ENCODE results near the gene MYLK3. TPM values are rescaled to one million over a fixed set of nuclear protein-coding genes. Genes with fewer than 3 reads are reported as not detected.
"Not testable (repeated sequence)": the region's sequence is repeated elsewhere in the genome, so short reads cannot be mapped to it uniquely, and the experiment has no call there.

MYLK3 gene
- total RNA-seq, 2 experiments from 2014 or later, result 0.38 TPM; not detected in 1

DNA sequence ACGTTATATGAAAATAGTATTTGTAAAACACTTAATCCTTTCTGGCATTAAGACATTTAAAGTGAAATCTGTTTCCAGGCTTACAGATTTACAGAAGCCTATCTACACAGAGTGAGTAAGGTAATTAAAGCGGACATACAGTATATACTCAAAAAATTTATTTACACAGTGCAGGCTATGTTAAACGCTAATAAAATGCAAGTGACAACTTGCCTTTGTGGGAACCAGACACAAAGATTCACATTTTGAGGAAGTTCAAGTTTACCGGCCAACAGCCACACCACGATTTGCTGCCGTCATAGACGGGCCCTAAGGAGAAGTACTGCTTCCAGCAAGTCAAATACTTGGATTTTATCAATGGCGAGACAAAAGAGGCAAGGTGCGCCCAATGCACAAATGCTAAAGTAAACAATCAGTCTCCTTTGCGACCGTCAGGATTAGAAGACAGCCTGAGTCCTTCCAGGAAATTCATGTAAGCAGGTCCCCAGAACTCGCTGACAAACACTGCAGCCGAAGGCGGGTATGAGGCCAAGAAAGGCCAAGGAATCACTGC is 60.0 kb downstream of the MYLK3 start:
- no peaks in the 10 kb centered on the region for H3K27me3 Mint-ChIP-seq
- no peaks in the 10 kb centered on the region for H3K27me3 ChIP-seq (ENCODE audit: control insufficient read depth in 1 of 2, insufficient read depth in 2 of 2, low read length in 2 of 2)
- no peaks in the 10 kb centered on the region for H3K9me3 ChIP-seq (ENCODE audit: control insufficient read depth in 1 of 2, insufficient read depth in 1 of 2, low read length in 2 of 2)
- no peaks in the 10 kb centered on the region for H3K9me3 Mint-ChIP-seq
- no peak for ATAC-seq (ENCODE audit: poor library complexity)
- intact Hi-C loops (cut with DNase I, micrococcal nuclease), result loop anchor here (2.0 to 10.0 kb wide), 7 partner anchors 143 to 1559 kb away; partner anchors contain the start of genes DNAJA2 (in 2 of the 2), ABCC11 (in 1 of the 2), C16orf87 (in 1 of the 2) and ITFG1 (in 1 of the 2)
- TF ChIP-seq, protein P1, sequence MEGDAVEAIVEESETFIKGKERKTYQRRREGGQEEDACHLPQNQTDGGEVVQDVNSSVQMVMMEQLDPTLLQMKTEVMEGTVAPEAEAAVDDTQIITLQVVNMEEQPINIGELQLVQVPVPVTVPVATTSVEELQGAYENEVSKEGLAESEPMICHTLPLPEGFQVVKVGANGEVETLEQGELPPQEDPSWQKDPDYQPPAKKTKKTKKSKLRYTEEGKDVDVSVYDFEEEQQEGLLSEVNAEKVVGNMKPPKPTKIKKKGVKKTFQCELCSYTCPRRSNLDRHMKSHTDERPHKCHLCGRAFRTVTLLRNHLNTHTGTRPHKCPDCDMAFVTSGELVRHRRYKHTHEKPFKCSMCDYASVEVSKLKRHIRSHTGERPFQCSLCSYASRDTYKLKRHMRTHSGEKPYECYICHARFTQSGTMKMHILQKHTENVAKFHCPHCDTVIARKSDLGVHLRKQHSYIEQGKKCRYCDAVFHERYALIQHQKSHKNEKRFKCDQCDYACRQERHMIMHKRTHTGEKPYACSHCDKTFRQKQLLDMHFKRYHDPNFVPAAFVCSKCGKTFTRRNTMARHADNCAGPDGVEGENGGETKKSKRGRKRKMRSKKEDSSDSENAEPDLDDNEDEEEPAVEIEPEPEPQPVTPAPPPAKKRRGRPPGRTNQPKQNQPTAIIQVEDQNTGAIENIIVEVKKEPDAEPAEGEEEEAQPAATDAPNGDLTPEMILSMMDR (IDR thresholded peaks at IDR 0.05), result peak; percentile 21
- H3K36me3 ChIP-seq (ENCODE audit: insufficient read depth, low read length), result no peaks in the 10 kb centered on the region
- H3K4me1 ChIP-seq (ENCODE audit: insufficient read depth, low read length), result peaks cover 23% of the 10 kb centered on the region
- ChIA-PET POLR2A (no interaction called here), CTCF (interaction anchor here (2.1 kb wide), 1 partner anchor 14 kb away, joined by 6 read pairs; no protein-coding TSS in a partner anchor)
- H3K4me1 Mint-ChIP-seq (ENCODE audit: low read depth), result peaks cover 47% of the 10 kb centered on the region
- no peak overlapping the region for H3K4me3 Mint-ChIP-seq
- peaks cover 8% of the 10 kb centered on the region for H3K36me3 Mint-ChIP-seq (ENCODE audit: low read depth)
- peak overlapping the region; percentile 91 to 98 for H3K27ac ChIP-seq (ENCODE audit: low read depth in 1 of 2, low read length in 2 of 2)
- no peak for DNase-seq
- H3K4me3 ChIP-seq (ENCODE audit: low read length), result peak overlapping the region; percentile 94
- H3K27ac Mint-ChIP-seq, result no peak overlapping the region

GRCh38 chr16:46687486-46687885 is 60.7 kb downstream of the MYLK3 start:
- POLR2A ChIA-PET, result interaction anchor here (1.3 kb wide), 1 partner anchor 102 kb away, joined by 3 read pairs; no protein-coding TSS in a partner anchor
- no peaks in the 10 kb centered on the region for H3K9me3 ChIP-seq (ENCODE audit: control insufficient read depth in 1 of 2, insufficient read depth in 1 of 2, low read length in 2 of 2)
- TF ChIP-seq, protein P1 (IDR thresholded peaks at IDR 0.05), result no peak
- Mint-ChIP-seq H3K27ac (no peak overlapping the region), H3K27me3 (no peaks in the 10 kb centered on the region), H3K4me3 (no peak overlapping the region), H3K4me1 (ENCODE audit: low read depth) (peaks cover 51% of the 10 kb centered on the region), H3K9me3 (no peaks in the 10 kb centered on the region), H3K36me3 (ENCODE audit: low read depth) (peaks cover 12% of the 10 kb centered on the region)
- no peaks in the 10 kb centered on the region for H3K27me3 ChIP-seq (ENCODE audit: control insufficient read depth in 1 of 2, insufficient read depth in 2 of 2, low read length in 2 of 2)
- no peak for ATAC-seq (ENCODE audit: poor library complexity)
- intact Hi-C loops (cut with DNase I, micrococcal nuclease), result loop anchor here (5.0 to 10.0 kb wide), 4 partner anchors 350 to 775 kb away; partner anchors contain the start of genes ITFG1 (in 1 of the 2), NETO2 (in 1 of the 2) and PHKB (in 1 of the 2)
- H3K4me1 ChIP-seq (ENCODE audit: insufficient read depth, low read length), result peaks cover 23% of the 10 kb centered on the region
- no peaks in the 10 kb centered on the region for H3K36me3 ChIP-seq (ENCODE audit: insufficient read depth, low read length)
- no peak overlapping the region for H3K27ac ChIP-seq (ENCODE audit: low read depth in 1 of 2, low read length in 2 of 2)
- peak overlapping the region; percentile 94 for H3K4me3 ChIP-seq (ENCODE audit: low read length)
- CTCF ChIA-PET, result interaction anchor here (2.1 kb wide), 1 partner anchor 13 kb away, joined by 6 read pairs; no protein-coding TSS in a partner anchor
- no peak for DNase-seq

DNA sequence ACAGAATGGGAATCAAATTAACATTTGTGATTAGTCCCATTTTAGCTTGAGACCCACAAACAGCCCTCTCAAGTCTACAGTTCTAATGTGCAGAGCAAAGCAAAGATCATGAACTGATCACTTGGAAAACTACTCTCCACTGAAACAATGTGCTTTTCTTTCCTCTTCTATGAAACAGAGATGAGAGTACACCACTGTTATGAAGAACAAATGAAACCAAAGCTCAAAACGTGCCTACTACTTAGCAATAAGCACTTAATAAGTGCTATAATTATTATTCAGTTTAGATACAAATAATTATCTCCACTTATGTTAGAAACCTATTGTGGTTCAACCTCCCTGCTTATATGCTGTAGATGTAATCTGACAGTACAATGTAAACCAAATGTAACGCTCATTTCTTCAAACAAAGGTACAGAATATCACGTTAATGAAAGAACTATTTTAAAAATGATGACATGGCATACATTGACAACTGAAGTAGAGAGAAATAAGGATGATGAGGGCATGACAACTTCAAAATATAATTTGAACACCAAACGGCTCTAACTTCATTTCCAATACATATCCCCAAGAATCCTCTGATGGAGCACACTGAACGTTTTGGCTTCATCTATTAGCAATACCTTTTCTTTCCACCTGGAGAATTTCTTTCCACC is 61.2 kb downstream of the MYLK3 start:
- TF ChIP-seq, protein P1 (IDR thresholded peaks at IDR 0.05), result no peak
- no peak overlapping the region for H3K4me3 ChIP-seq (ENCODE audit: low read length)
- Mint-ChIP-seq H3K27me3 (no peaks in the 10 kb centered on the region), H3K4me1 (ENCODE audit: low read depth) (peaks cover 55% of the 10 kb centered on the region), H3K4me3 (no peak overlapping the region), H3K36me3 (ENCODE audit: low read depth) (peaks cover 17% of the 10 kb centered on the region), H3K27ac (no peak overlapping the region), H3K9me3 (no peaks in the 10 kb centered on the region)
- no peak overlapping the region for H3K27ac ChIP-seq (ENCODE audit: low read depth in 1 of 2, low read length in 2 of 2)
- intact Hi-C loops (cut with DNase I, micrococcal nuclease), result loop anchor here (5.0 to 10.0 kb wide), 4 partner anchors 350 to 775 kb away; partner anchors contain the start of genes ITFG1 (in 1 of the 2), NETO2 (in 1 of the 2) and PHKB (in 1 of the 2)
- H3K27me3 ChIP-seq (ENCODE audit: control insufficient read depth in 1 of 2, insufficient read depth in 2 of 2, low read length in 2 of 2), result no peaks in the 10 kb centered on the region
- POLR2A ChIA-PET, result interaction anchor here (1.3 kb wide), 1 partner anchor 102 kb away, joined by 3 read pairs; no protein-coding TSS in a partner anchor
- ATAC-seq (ENCODE audit: poor library complexity) (no peak), DNase-seq (no peak)
- no peaks in the 10 kb centered on the region for H3K36me3 ChIP-seq (ENCODE audit: insufficient read depth, low read length)
- H3K9me3 ChIP-seq (ENCODE audit: control insufficient read depth in 1 of 2, insufficient read depth in 1 of 2, low read length in 2 of 2), result no peaks in the 10 kb centered on the region
- CTCF ChIA-PET, result interaction anchor here (2.1 kb wide), 1 partner anchor 13 kb away, joined by 6 read pairs; no protein-coding TSS in a partner anchor
- peaks cover 23% of the 10 kb centered on the region for H3K4me1 ChIP-seq (ENCODE audit: insufficient read depth, low read length)

DNA sequence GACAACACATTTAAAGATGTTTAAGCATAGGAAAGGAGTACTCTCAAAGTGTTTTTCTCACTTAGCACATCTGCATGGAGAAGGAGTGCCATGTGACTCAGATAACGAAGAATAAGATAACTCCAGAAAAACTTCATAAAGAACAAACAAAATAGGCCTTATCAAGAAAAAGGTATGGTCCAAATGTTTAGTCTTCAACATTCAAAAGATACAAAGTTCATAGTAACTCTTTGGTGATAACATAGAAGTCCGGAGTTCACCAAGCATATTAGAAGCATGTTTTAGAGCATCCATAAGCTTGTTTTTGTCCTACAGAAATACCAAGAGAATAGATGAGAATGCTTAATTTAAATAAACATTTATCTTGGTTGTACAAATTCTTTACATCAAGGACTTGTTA is 66.3 kb downstream of the MYLK3 start:
- not testable (repeated sequence) for H3K27ac ChIP-seq (ENCODE audit: low read depth in 1 of 2, low read length in 2 of 2); DNase-seq; H3K4me1 ChIP-seq (ENCODE audit: insufficient read depth, low read length); ATAC-seq (ENCODE audit: poor library complexity); H3K27me3 ChIP-seq (ENCODE audit: control insufficient read depth in 1 of 2, insufficient read depth in 2 of 2, low read length in 2 of 2); H3K4me3 ChIP-seq (ENCODE audit: low read length); H3K9me3 Mint-ChIP-seq; H3K9me3 ChIP-seq (ENCODE audit: control insufficient read depth in 1 of 2, insufficient read depth in 1 of 2, low read length in 2 of 2); H3K27me3 Mint-ChIP-seq; H3K4me3 Mint-ChIP-seq
- intact Hi-C loops (cut with DNase I, micrococcal nuclease), result loop anchor here (10.0 kb wide), 2 partner anchors 463 to 773 kb away; partner anchors contain the start of gene NETO2 (in 1 of the 2)
- Mint-ChIP-seq H3K4me1 (ENCODE audit: low read depth) (peaks cover 40% of the 10 kb centered on the region), H3K27ac (peak overlapping the region; percentile 49), H3K36me3 (ENCODE audit: low read depth) (peaks cover 57% of the 10 kb centered on the region)
- ChIA-PET CTCF (interaction anchor here (1.6 kb wide), 1 partner anchor 8 kb away, joined by 8 read pairs; no protein-coding TSS in a partner anchor), POLR2A (interaction anchor here (1.0 kb wide), 1 partner anchor 11 kb away, joined by 3 read pairs; no protein-coding TSS in a partner anchor)
- H3K36me3 ChIP-seq (ENCODE audit: insufficient read depth, low read length), result peaks cover 36% of the 10 kb centered on the region

Data from CD4-positive, alpha-beta T cell (primary cell).